ENCODE measurements around the gene FGFRL1. TPM values are rescaled to one million over a fixed set of nuclear protein-coding genes. Genes with fewer than 3 reads are reported as not detected.

The FGFRL1 gene, protein sequence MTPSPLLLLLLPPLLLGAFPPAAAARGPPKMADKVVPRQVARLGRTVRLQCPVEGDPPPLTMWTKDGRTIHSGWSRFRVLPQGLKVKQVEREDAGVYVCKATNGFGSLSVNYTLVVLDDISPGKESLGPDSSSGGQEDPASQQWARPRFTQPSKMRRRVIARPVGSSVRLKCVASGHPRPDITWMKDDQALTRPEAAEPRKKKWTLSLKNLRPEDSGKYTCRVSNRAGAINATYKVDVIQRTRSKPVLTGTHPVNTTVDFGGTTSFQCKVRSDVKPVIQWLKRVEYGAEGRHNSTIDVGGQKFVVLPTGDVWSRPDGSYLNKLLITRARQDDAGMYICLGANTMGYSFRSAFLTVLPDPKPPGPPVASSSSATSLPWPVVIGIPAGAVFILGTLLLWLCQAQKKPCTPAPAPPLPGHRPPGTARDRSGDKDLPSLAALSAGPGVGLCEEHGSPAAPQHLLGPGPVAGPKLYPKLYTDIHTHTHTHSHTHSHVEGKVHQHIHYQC
- total RNA-seq (2014; rRNA removed; shearing (Covaris generic)) = 3.1 and 4.6 TPM in 2 replicates

DNA sequence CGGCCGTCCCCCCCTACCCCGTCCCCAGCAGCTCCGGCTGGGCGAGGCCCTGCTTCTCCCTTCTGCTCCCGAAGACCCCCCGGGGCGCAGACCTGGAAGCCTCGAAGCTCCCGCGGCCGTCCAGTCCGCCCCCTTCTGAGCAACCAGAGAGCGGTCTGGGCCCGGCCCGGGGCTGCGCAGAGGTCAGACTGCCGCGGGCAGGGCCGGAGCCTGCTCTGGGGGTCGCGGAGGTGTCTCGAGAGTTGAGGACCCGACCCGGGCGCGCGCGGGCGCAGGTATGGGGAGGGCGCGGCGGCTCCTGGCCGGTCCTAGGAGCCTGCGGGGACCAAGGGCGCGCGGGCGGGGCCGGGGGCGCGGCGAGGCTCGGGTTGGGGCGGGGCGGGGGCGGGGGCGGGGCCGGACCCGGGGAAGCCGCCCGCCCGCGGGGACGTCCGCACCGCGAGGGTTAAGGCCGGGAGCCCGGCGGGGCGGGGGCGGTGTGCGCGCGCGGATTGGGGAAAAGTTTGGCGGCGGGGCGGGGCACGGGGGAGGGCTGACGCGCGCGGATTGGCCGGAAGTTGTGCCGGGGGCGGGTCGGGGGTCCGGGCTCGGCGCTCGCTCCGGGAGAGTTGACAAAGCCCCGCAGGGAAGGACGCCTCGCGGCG, at the start of gene FGFRL1:
Gene FGFRL1 (plus strand): TSS at position 605 of the 644 bp plus-strand sequence. CDS start 860 bp downstream, outside the sequence.
- peak; percentile 78 for DNase-seq (ENCODE audit: low read depth)

DNA sequence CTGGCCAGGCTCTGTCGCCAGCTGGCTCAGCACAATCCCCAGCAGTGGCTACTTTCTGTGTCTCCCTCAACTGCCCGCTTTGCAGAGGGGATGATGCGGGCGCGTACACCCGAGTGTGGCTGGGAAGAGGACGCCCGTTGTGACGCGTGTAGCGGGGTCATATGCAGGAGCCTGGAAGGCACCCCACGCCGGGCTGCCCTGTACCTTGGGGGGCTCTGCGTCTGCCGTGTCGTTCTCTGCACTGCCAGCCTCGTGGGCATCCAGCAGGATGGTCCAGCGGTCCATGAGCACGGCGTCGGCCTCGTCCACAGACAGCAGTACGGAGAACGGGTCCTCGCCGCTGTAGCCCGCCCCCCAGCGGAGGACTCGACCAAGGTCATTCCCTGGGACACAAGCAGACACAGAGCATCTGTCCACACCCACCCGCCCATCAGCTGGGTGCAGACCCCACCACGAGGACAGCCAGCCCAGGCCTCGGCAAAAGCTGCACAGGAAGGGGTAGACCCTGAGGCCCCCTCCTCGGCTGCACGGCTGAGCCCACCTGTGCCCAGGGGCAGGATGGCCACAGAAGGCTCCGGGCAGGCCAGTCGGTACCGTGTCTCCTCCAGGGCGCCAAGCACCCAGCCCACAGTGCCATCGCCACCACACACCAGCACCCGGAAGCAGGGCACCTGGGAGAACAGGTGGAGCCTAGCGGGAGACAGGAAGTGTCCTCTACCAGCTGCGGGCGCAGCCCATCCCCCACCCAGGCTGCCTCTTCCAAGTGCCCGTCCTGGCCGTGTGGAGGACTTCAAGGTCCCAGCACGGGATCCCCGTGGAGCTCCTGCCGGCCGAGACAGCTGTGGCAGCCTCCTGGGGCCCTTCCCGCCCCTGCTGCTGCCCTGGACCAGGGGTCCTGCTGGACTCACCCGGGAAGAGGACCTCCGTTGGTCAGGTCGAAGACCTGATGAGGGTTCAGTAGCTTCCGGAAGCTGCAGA, 48.9 kb upstream of the FGFRL1 start:
- DNase-seq (ENCODE audit: low read depth) = no peak

DNA sequence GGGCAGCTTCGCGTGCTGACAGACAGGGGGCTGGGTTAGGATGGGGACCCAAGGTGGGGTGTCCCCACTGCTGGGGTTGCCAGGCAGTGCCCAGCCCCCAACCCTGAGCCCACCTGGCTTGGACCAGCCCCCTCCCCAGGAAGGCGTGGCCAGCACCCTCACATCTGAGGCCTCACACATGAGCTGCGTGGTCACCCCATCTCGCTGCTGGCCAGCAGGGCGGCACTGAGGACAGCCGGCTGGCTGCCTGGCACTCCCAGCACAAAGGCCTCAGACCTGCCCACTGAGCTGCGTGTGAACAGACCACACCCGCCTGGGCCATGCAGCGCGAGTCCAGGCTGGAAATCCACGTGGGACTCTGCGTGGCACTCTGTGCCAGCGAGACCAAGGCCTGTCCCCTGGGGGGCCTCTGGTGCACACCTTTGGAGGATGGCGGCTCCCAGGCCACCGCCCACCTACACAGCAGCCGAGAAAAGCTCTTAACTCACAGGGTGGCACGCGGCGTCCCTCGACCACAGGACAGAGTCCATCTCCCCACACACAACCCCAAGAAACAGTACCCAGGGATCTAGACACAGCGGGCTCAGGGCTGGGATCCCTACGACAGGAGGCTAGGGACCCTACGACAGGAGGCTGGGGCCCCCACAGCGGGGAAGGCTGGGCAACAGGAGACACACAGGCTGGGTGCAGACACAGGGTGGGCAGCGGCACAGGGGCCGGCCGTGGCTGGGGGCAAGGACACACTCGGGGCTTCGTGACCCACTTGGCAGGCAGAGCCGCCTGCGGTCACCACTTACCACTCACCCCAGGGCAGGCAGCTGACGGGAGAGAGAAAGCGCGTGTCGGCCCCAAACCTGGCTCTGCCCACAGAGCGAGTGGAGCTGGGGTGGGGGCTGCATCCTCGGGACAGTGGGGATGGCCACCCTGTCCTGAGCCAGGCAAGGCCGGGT, 47.9 kb upstream of the FGFRL1 start:
- no peak for DNase-seq (ENCODE audit: low read depth)

DNA sequence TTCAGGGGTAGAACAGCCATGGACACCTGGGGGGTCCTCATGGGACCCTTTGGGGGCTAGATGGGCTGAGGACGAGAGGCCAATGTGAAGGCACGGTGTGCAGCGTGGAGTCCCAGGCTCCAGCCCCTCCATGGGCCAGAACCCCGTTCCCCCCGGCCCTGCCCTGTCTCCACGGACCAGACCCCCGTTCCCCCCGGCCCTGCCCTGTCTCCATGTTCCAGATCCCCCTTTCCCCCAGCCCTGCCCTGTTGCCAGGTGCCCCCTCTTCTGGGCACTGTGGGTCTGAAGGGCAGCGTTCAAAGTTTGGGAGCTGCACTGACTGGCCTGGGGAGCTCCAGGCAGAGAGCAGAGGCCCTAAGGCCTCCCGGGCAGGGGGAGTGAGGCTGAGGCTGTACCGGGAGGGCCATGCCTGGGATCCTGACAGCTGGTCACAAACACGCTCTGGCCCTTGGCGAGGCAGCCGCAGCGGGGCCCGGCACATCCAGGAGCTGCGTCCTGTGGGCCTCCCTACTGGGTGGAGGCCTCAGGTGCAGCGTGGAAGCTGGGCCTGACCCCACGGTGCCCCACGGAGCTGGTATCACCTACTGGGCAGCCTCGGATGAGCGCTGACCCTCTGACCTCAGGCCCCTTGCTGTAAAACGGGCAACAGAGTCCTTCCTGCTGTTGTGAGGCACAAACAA, 46.9 kb upstream of the FGFRL1 start:
- DNase-seq (ENCODE audit: low read depth) = no peak

DNA sequence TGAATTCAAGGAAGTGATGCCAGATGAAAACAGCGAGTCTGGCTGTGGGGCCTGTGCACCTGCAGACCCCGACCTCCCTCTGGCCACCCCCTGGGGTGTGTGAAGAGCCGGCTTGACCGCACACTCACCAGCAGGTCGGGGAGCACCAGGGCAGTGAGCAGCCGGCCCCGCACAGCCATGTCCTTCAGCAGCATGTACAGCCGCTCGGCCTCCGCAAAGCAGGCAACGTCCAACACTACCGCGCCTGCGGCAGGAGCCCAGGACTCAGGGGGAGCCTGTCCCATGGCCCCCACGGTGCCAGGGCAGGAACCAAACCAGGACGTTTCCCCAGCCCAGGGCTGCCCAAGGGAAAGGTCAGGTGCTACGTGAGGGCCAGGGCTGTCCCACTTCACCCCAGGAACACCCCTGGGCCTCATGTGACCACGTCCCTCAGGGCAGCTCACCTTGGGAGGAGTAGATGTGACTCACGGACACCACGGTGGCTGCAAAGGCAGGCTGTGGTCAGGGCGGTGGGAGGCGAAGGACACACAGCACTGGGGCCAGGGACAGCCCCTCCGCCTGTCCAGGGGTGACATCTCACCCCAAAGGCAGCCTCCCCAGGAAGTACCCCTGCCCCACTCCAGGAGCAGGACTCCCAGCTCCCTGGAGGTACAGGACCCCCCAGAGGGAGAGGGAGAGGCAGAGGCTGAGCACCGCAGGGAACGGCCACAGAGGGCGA, 46.2 kb upstream of the FGFRL1 start:
- no peak for DNase-seq (ENCODE audit: low read depth)

DNA sequence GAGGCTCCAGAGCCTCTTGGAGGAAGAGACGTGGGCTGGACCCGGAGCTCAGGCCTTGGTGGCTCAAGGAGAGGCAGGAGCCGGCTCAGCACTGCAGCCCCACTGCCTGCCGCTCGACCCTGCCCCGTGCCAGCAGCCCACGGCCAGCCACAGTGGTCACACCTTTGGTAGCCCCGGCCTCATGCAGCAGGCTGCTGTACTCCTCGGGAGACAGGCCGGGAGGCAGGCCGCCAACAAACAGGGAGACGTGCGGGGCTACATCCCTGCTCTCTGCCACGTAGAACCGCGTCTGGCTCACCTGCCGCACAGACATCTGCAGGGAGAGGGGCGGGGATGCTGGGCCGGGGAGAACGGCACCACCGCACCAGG, 45.7 kb upstream of the FGFRL1 start:
- no peak for DNase-seq (ENCODE audit: low read depth)

DNA sequence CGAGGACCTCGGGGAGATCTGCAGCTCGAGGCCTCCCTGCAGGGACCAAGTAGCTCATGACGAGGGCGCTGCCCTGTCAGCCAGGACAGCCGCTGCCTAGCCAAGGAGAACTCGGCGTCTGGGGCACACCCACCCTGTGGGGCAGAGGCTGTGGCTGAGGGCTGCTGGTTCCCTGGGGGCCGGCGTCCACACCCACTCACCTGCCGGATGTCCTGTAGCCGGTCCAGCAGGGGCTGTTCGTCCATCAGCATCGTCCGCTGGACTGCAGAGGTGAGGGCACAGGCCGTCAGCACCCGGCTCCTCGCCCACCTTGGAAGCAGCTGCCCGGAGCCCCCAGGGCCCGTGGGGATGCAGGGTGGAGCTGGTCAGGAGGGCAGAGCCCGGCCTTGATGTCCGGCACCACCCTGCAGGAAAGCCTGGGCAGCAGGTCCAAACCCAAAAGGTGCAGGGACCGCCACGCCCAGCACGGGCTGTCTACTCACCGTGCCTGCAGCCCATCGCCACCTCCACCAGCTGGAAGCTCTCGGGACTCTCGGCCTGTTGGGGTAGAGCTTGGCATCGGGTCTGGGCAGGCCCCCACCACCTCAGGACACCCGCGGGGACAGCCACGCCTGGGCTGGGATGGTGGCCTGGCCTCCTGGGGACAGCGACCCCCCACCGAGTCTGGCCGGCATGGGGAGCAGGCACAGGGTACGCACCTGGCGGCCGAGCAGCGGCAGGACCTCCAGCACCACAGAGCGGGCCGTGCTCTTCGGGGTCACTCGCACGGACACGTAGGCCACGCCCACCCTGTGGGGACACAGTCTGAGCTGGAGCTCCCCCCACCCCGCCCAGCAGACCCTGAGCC, 44.9 kb upstream of the FGFRL1 start:
- DNase-seq (ENCODE audit: low read depth) = no peak

DNA sequence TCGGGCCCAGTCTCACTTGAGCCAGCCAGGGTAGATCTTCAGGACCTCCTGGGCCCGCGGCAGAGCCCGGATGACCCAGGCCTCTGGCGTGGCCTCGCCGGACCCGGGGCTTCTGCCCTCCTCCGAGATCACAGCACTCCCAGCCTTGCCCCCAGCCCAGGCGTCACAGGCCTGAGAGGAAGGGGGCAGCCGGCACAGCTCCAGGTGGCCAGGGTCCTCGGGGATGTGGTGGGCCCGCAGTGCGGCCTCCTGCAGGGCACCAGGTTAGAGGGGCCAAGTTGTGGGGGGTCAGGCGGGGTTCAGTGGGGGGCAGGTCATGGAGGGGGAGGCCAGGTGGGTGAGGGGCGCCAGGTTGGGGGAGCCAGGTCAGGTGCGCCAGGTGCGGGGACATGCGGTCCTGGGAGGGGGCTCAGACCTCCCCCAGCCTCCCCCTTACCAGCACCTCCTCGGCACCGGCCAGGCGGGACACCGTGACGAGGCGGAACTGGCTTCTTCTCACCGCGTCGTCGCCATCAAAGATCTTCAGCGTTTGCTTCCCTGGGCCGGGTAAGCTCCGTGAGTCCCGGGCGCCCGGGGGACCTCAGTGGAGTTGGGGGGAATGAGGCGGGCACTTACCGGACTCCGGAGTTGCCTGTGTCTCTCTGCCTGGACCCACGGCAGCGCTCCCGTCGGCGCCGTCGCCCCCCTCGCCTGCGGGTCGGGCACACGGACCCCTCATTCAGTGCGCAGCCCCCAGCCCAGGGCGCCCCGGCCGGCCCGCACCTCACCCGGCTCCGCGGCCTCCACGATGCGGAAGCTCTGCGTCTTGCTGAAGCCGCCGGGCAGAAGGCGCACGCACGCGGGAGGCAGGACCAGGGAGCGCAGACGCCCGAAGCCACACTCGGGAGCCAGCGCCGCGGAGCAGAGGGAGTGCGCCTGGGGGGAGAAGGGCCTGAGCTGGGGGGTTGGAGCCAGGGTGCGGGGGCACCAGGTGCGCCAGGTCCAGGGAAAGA, 44.0 kb upstream of the FGFRL1 start:
- DNase-seq (ENCODE audit: low read depth) = no peak

DNA sequence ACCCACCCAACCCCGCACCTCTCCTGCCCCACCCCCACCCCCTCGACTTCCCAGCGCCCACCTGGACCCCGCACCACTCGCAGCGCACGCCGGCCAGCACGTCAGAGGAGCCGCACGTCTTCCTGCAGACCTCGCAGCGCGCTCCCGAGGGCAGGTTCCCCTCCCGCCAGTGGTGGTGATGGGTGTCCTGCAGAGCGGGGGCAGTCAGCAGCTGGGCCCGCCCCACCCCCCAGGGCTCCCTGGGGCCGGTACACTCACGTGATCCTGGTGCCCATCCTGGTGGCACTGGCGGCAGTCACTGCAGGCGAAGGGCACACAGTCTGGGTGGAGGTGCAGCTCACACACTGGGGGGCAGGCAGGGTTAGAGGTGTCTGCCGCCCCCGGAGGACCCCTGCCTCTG, 43.2 kb upstream of the FGFRL1 start:
- no peak for DNase-seq (ENCODE audit: low read depth)

DNA sequence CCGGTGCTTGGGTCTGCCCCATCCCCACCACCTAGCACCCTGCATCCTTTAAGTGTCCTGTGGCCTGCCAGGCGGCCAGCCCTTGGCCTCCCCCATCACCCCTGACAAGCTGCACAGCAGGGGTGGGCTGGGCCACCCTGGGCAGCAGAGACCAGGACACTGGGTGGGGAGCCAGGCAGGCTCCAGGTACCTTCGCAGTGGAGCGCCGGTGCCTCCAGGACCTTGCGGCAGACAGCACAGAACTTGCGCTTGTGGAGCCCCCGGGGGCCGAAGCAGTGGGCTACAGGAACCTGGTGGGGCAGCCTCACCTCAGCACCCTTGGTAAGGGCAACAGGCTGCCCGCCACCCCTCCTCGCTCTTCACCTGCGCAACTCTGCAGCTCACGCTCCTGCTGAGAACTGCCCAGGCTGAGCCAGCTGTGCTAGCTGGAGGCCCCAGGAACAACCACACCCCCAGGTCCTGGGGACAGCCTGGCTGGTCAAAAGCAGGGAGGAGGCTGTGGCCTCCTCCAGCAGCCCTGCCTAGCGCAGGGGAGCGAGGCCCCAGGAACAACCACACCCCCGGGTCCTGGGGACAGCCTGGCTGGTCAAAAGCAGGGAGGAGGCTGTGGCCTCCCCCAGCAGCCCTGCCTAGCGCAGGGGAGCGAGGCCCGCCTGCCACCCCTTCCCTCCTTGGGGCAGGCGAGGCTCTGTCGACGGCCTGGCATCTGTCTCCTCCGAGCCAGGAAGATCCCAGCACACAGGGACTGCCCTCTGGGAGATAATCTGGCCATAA, 42.6 kb upstream of the FGFRL1 start:
- no peak for DNase-seq (ENCODE audit: low read depth)

DNA sequence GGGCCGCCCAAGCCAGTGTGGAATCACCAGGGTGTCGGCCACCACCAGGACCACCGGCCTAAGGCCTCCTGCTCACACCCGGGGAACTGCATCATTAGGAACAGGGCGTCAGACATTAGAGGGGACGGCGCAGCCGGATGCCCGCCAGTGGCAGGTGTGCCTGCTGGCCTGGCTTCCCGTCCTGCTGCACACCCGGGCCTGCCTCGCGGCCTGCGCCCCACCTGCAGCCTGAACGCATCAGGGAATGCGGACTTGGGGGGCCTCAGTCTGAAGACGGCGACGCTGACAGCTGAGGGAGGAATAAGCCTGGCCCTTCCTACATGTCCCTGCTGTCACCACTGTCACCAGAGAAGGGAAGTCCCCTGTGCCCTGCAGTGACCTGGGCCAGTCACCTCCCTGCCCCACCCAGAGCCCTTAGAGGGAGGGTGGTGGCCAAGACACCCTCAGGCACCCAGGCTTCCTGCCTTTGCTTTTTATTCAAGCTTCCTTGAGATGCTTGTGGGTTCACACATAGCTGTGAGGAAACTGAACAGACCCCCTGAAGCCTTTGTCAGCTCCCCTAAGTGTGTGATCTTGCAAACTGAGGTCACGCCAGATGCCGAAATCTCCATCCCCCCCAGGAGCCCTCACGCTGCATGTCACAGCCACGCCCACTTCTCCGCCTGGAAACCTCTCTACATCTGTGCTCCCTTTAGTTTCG, 41.2 kb upstream of the FGFRL1 start:
- no peak for DNase-seq (ENCODE audit: low read depth)

DNA sequence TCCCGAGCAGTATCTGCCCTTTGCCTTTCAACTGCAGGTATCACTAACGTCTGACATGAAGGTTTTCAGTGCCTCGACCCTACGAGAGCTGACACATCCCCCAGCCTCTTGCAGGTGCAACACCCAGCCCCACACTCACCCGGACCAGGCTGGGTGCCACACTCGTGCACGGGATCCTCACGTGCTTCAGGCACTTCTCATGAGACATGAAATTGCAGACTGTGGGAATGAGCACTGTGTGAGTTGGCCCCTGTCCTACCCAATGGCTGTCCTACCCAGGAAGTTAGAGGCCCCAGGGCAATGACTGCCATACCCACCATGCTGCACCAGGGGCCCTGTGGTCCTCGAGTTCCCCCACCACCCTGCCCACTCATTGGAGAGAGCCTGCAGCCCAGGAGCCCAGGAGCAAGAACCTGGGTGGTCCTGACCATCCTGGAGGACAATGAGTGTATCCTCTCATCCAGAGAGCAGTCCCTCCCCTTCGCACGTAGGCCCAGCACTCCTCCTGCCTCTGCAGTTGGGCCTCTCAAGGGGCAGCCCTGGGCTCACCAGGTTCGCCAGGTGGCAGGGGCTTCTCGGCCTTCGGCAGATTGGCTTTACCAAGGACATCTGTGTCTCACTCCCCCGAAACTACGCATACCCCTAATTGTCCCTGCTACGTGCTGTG, 40.4 kb upstream of the FGFRL1 start:
- no peak for DNase-seq (ENCODE audit: low read depth)

DNA sequence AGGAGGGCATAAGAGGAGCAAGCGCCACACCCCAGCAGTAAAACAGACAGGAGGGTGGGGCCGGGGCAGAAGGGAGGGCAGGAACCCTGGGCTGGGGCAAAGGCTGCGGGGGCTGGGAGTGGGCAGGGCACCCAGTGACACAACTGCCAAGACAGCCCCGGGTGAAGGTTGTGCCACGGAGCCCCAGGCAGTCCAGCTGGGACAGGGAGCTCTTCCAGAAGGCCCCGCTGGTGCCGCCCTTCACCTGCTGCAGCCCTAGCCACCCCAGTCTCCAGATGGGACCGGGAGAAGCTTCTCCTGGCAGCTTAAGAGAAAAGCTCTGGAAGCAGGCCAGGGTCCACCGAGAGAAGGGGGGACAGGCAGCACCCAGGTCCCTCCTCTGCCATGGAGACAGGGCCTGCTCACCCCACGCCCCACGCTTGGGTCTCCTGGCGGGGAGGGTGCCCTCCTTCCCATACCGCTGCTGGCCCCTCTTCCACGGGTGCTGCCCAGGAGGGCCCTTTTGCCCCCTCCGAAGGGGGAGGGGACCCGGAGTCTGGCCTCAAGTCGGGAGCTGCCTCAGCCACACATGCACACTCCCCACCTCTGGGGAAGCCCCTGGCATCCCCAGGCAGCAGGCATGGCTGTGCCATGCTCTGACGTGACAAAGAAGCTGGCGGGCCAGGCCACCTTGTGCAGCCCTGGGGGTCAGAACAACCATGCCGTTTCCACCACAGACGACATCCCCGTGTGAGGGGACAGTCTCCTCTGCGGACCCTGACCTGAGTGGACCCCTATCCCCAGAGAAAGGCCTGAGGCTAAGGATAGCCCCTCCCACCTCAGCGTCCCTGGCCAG, 39.5 kb upstream of the FGFRL1 start:
- DNase-seq (ENCODE audit: low read depth) = no peak

DNA sequence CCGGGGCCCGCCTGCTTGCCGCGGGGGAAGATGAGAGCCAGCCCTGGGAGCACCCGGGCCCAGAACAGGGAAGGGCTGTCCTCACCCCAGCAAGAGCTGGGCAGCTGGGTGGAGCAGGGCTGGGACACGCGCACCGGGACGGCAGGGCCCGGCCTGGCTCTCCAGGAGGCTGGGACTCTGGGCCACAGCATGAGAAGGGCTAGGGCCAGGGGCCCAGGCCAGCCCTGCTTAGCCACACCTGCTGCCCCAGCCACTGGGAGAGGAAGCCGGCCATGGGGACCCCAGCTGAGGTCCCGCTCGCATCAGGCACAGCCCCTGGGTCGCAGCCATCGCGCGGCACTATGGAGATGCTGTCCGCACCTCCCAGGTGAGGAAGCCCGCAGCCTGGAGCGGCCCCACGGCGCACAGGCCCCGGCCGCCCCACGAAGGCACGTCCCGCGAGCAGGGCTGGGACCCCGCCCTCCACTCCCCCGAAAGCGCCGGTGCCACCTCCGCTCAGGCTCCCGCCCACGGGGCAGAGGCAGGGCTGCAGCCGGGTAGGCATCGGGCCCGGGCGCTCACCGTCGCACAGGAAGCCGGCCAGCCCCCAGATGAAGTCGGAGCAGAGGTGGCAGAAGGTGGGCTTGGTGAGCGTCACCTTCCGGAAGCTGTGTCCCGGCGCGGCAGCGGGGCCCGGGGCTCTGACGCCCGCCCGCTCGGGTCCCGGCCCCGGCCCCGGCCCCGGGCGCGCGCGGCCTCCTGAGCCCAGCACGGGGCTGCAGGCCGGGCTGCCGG, 38.6 kb upstream of the FGFRL1 start:
- DNase-seq (ENCODE audit: low read depth) = peak; percentile 22
